ENCODE measurements around the gene CUEDC2.

Gene CUEDC2

DNA sequence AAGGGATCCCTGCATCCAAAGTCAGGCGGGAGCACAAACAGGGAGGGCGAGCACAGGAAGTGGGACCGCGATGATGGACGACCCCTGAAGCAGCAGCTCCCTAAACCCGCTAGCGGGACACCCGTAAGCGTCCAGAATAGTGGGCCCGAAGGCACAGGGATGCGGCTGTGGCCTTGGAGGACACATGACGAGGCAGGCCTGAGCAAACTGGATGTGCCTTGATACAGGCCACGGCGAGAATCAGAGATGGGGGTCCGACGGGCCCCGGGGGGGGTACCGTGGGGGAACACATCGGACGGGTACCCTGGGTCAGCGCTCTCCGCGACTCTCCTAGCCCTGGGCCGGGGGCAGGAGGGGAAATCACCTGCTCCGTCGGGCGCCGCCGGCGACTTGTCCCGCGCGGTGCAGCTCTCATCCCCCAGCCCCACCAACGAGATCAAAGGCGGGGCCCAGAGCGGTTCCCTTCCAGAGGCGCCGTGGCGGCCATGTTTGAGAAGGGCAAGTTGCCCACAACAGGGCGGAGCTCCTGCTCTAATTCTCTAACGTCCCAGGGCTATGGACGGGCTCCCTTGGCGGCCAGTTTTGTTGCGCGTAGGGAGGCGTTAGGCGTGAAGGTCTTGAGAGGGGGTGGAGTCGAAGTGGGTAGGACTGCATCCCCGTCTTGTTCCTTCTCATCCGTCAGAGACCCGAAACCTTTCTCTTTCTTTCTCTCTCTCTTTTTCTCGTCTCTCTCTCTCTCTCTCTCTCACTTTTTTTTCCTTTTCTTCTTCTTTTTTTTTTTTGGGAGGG lies at the start of gene CUEDC2:
Gene CUEDC2 (minus strand): TSS at position 413 of the 789 bp plus-strand sequence. CDS start 7,386 bp downstream, outside the sequence.
- H3K4me1 ChIP-seq (ENCODE audit: control insufficient read depth in 1 of 2, insufficient read depth in 2 of 2, low read length in 2 of 2), result peaks cover 11 to 13% of the 10 kb centered on the region in 2 donors
- H3K27me3 ChIP-seq (ENCODE audit: low read depth, low read length), result no peaks in the 10 kb centered on the region
- peak within 1 kb of the TSS; percentile 87 to 93 for H3K4me3 ChIP-seq (ENCODE audit: low read depth in 1 of 2, low read length in 2 of 2)
- no peaks in the 10 kb centered on the region for H3K9me3 ChIP-seq (ENCODE audit: control insufficient read depth in 1 of 2, low read length in 2 of 2)
- peak within 1 kb of the TSS; percentile 79 for H3K27ac ChIP-seq (ENCODE audit: low read length)
- H3K36me3 ChIP-seq (ENCODE audit: control insufficient read depth in 1 of 2, insufficient read depth in 2 of 2, low read length in 2 of 2), result no peaks in the 10 kb centered on the region

- peaks cover 49 to 59% of the 10 kb centered on the region in 2 donors for H3K36me3 ChIP-seq (ENCODE audit: control insufficient read depth in 1 of 2, insufficient read depth in 2 of 2, low read length in 2 of 2)
- no peak overlapping the region for H3K27ac ChIP-seq (ENCODE audit: low read length)
- no peaks in the 10 kb centered on the region for H3K4me1 ChIP-seq (ENCODE audit: control insufficient read depth in 1 of 2, insufficient read depth in 2 of 2, low read length in 2 of 2)
- H3K27me3 ChIP-seq (ENCODE audit: low read depth, low read length), result no peaks in the 10 kb centered on the region
- no peaks in the 10 kb centered on the region for H3K9me3 ChIP-seq (ENCODE audit: control insufficient read depth in 1 of 2, low read length in 2 of 2)
- H3K4me3 ChIP-seq (ENCODE audit: low read depth in 1 of 2, low read length in 2 of 2), result no peak overlapping the region
Measured at GRCh38 chr10:102480396-102480795, 48.0 kb upstream of the CUEDC2 start.

GRCh38 chr10:102479651-102480050 lies 47.3 kb upstream of the CUEDC2 start:
- H3K4me1 ChIP-seq (ENCODE audit: control insufficient read depth in 1 of 2, insufficient read depth in 2 of 2, low read length in 2 of 2), result no peaks in the 10 kb centered on the region
- H3K27ac ChIP-seq (ENCODE audit: low read length), result no peak overlapping the region
- no peaks in the 10 kb centered on the region for H3K9me3 ChIP-seq (ENCODE audit: control insufficient read depth in 1 of 2, low read length in 2 of 2)
- H3K36me3 ChIP-seq (ENCODE audit: control insufficient read depth in 1 of 2, insufficient read depth in 2 of 2, low read length in 2 of 2), result peaks cover 41 to 52% of the 10 kb centered on the region in 2 donors
- H3K4me3 ChIP-seq (ENCODE audit: low read depth in 1 of 2, low read length in 2 of 2), result no peak overlapping the region
- no peaks in the 10 kb centered on the region for H3K27me3 ChIP-seq (ENCODE audit: low read depth, low read length)

GRCh38 chr10:102476466-102477141 lies 44.2 kb upstream of the CUEDC2 start:
- Histone ChIP-seq H3K9me3 (ENCODE audit: control insufficient read depth in 1 of 2, low read length in 2 of 2) (no peaks in the 10 kb centered on the region), H3K4me1 (ENCODE audit: control insufficient read depth in 1 of 2, insufficient read depth in 2 of 2, low read length in 2 of 2) (no peaks in the 10 kb centered on the region), H3K27ac (ENCODE audit: low read length) (no peak overlapping the region), H3K36me3 (ENCODE audit: control insufficient read depth in 1 of 2, insufficient read depth in 2 of 2, low read length in 2 of 2) (peaks cover 12 to 21% of the 10 kb centered on the region in 2 donors), H3K4me3 (ENCODE audit: low read depth in 1 of 2, low read length in 2 of 2) (no peak overlapping the region), H3K27me3 (ENCODE audit: low read depth, low read length) (no peaks in the 10 kb centered on the region)

DNA sequence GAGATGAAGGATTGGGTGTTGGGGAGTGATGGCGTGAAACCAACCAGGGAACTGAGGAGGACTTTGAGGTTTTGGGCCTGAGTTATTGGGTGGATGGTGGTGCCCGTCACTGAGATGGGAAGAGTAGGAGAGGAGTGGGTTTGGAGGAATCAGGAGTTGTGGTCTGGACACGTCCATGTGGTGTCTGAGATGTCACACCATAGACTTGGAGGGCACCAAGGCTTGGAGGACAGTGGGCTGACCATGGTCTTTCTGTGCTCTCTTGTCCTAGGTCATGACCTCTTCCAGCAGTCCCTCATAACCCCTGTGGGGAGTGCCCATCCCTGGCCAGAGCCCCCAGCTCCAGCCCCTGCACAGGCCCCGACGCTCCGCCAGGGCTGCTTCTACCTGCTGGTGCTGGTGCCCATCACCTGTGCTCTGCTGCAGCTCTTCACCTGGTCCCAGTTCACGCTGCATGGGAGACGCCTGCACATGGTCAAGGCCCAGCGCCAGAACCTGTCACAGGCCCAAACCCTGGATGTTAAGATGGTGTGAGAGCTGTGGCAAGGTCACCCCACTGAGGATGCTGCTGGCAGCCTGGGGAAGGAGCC lies 43.2 kb upstream of the CUEDC2 start:
- Histone ChIP-seq H3K27ac (ENCODE audit: low read length) (no peak overlapping the region), H3K4me1 (ENCODE audit: control insufficient read depth in 1 of 2, insufficient read depth in 2 of 2, low read length in 2 of 2) (no peaks in the 10 kb centered on the region), H3K9me3 (ENCODE audit: control insufficient read depth in 1 of 2, low read length in 2 of 2) (no peaks in the 10 kb centered on the region), H3K4me3 (ENCODE audit: low read depth in 1 of 2, low read length in 2 of 2) (no peak overlapping the region), H3K27me3 (ENCODE audit: low read depth, low read length) (no peaks in the 10 kb centered on the region), H3K36me3 (ENCODE audit: control insufficient read depth in 1 of 2, insufficient read depth in 2 of 2, low read length in 2 of 2) (peaks cover 2 to 10% of the 10 kb centered on the region in 2 donors)

GRCh38 chr10:102473445-102474331 lies 41.3 kb upstream of the CUEDC2 start:
- no peaks in the 10 kb centered on the region for H3K36me3 ChIP-seq (ENCODE audit: control insufficient read depth in 1 of 2, insufficient read depth in 2 of 2, low read length in 2 of 2)
- no peaks in the 10 kb centered on the region for H3K27me3 ChIP-seq (ENCODE audit: low read depth, low read length)
- H3K4me3 ChIP-seq (ENCODE audit: low read depth in 1 of 2, low read length in 2 of 2), result no peak overlapping the region
- no peak overlapping the region for H3K27ac ChIP-seq (ENCODE audit: low read length)
- no peaks in the 10 kb centered on the region for H3K4me1 ChIP-seq (ENCODE audit: control insufficient read depth in 1 of 2, insufficient read depth in 2 of 2, low read length in 2 of 2)
- no peaks in the 10 kb centered on the region for H3K9me3 ChIP-seq (ENCODE audit: control insufficient read depth in 1 of 2, low read length in 2 of 2)

DNA sequence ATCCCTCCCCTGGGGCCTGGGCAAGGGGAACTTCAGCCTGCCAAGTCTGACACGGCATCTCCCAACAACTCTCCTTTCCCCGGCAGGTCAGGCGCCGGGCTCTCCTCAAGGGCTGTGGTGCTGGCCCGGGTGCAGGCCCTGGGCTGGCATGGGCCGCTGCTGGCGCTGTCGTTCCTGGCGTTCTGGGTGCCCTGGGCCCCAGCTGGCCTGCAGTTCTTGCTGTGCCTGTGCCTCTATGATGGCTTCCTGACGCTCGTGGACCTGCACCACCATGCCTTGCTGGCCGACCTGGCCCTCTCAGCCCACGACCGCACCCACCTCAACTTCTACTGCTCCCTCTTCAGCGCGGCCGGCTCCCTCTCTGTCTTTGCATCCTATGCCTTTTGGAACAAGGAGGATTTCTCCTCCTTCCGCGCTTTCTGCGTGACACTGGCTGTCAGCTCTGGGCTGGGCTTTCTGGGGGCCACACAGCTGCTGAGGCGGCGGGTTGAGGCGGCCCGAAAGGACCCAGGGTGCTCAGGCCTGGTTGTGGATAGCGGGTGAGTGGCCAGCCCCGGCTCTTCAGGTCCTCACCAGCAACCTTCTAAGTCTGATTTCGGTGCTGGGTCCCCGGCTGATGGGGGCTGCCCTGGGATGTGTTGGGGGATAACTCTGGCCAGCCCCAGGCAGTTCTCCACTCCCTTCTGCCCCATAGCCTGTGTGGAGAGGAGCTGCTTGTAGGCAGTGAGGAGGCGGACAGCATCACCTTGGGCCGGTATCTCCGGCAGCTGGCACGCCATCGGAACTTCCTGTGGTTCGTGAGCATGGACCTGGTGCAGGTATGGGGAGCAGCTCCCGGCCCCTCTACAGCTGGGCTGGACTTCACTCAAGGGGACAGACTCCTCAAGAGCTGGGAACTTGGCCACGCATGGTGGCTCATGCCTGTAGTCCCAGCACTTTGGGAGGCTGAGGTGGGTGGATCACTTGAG lies 38.5 kb upstream of the CUEDC2 start:
- no peak overlapping the region for H3K27ac ChIP-seq (ENCODE audit: low read length)
- H3K27me3 ChIP-seq (ENCODE audit: low read depth, low read length), result no peaks in the 10 kb centered on the region
- H3K9me3 ChIP-seq (ENCODE audit: control insufficient read depth in 1 of 2, low read length in 2 of 2), result no peaks in the 10 kb centered on the region
- H3K4me3 ChIP-seq (ENCODE audit: low read depth in 1 of 2, low read length in 2 of 2), result no peak overlapping the region
- H3K4me1 ChIP-seq (ENCODE audit: control insufficient read depth in 1 of 2, insufficient read depth in 2 of 2, low read length in 2 of 2), result no peaks in the 10 kb centered on the region
- H3K36me3 ChIP-seq (ENCODE audit: control insufficient read depth in 1 of 2, insufficient read depth in 2 of 2, low read length in 2 of 2), result no peaks in the 10 kb centered on the region

DNA sequence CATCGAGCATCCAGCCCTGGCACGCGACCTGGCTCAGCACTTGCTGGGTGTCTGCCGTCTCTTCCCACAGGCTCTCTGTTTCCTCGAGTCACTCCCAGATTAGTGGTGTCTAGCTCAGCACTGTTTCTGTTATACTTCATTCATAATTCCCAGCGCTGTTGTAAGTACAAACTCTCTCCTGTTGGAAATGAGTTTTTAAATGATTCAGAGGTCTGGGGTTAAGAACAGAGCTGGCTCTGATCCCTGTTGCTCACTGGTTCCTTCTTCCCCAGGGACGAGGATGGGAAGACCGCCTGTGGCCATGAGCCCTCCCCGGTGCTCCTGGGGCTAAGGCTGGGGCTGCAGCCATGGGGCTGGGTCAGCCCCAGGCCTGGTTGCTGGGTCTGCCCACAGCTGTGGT lies 36.3 kb upstream of the CUEDC2 start:
- H3K27me3 ChIP-seq (ENCODE audit: low read depth, low read length), result no peaks in the 10 kb centered on the region
- H3K27ac ChIP-seq (ENCODE audit: low read length), result no peak overlapping the region
- no peaks in the 10 kb centered on the region for H3K9me3 ChIP-seq (ENCODE audit: control insufficient read depth in 1 of 2, low read length in 2 of 2)
- H3K4me3 ChIP-seq (ENCODE audit: low read depth in 1 of 2, low read length in 2 of 2), result no peak overlapping the region
- no peaks in the 10 kb centered on the region for H3K36me3 ChIP-seq (ENCODE audit: control insufficient read depth in 1 of 2, insufficient read depth in 2 of 2, low read length in 2 of 2)
- H3K4me1 ChIP-seq (ENCODE audit: control insufficient read depth in 1 of 2, insufficient read depth in 2 of 2, low read length in 2 of 2), result no peaks in the 10 kb centered on the region

DNA sequence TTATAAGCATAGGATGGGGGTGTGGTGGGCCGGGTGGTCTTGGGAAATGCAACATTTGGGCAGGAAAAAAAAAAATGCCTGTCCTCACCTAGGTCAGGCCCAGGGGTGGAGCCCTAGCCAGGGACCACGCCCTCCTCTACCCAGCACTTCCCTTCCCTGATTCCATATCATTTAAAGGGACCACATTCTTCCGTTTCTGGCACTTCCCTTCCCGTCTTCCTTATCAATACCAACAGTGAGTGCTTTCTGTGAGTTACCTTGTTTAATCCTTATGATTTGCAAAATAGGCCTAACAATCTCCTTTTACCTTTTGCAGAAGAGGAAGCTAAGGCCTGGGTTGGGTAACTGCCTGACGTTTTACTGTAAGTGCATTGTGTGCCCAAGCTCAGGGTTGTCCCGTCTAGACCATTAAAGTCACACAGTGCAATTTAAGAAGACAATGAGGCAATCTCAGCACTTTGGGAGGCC lies 35.6 kb upstream of the CUEDC2 start:
- peak overlapping the region in 1 of 2 donors; percentile 47 for H3K4me3 ChIP-seq (ENCODE audit: low read depth in 1 of 2, low read length in 2 of 2)

DNA sequence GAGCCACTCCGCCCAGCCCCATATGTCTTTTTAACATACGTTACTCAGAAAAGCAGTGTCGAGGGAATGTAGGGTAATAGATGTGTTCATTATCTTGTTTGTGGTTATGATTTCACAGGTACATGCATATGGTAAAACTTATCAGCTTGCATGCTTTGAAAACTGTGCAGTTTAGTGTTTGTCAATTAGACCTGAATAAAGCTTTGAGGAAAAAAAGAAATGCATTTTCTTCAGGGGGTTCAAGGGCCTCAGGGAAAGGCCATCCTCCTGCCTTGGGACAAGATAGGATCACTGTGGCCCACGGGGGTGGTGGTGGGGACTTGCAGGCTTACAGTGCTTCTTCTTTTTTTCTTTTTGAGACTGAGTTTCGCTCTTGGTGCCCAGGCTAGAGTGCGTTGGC lies 34.9 kb upstream of the CUEDC2 start:
- Histone ChIP-seq H3K27ac (ENCODE audit: low read length) (no peak overlapping the region), H3K4me1 (ENCODE audit: control insufficient read depth in 1 of 2, insufficient read depth in 2 of 2, low read length in 2 of 2) (no peaks in the 10 kb centered on the region), H3K27me3 (ENCODE audit: low read depth, low read length) (no peaks in the 10 kb centered on the region), H3K9me3 (ENCODE audit: control insufficient read depth in 1 of 2, low read length in 2 of 2) (no peaks in the 10 kb centered on the region), H3K36me3 (ENCODE audit: control insufficient read depth in 1 of 2, insufficient read depth in 2 of 2, low read length in 2 of 2) (no peaks in the 10 kb centered on the region), H3K4me3 (ENCODE audit: low read depth in 1 of 2, low read length in 2 of 2) (no peak overlapping the region)

More for the DNA sequence above, 35.6 kb upstream of the CUEDC2 start:
- Histone ChIP-seq H3K36me3 (ENCODE audit: control insufficient read depth in 1 of 2, insufficient read depth in 2 of 2, low read length in 2 of 2) (no peaks in the 10 kb centered on the region), H3K4me1 (ENCODE audit: control insufficient read depth in 1 of 2, insufficient read depth in 2 of 2, low read length in 2 of 2) (no peaks in the 10 kb centered on the region), H3K27ac (ENCODE audit: low read length) (no peak overlapping the region), H3K9me3 (ENCODE audit: control insufficient read depth in 1 of 2, low read length in 2 of 2) (no peaks in the 10 kb centered on the region), H3K27me3 (ENCODE audit: low read depth, low read length) (no peaks in the 10 kb centered on the region)
